H1 (cell line): ENCODE results near the gene FHIT. TPM values are rescaled to one million over a fixed set of nuclear protein-coding genes. Genes with fewer than 3 reads are reported as not detected.

ENCODE experiments used
- CTCF ChIA-PET: fragments of 300-600 bp; sonication (Branson Sonifier 250); formaldehyde crosslinking; loops from one replicate; lab custom pipeline; 2021; ENCODE audit not compliant: partially characterized antibody; lab: Charles Lee
- POLR2A ChIA-PET: fragments of 300-600 bp; sonication (Branson Sonifier 250); formaldehyde crosslinking; loops from one replicate; lab custom pipeline; 2021; ENCODE audit warnings: inconsistent platforms; ENCODE audit not compliant: partially characterized antibody; lab: Charles Lee
- DNase-seq, 2 experiments: peaks; one replicate each; pipeline versions ENCODE4 v3.0.0 to v3.0.0-alpha.2; 2010 to 2022; ENCODE audit warnings: low spot score in 2 of 2, low read depth in 1 of 2, mixed read lengths in 1 of 2
- FAIRE-seq: peaks from 2 replicates; lab custom pipeline; 2011; peaks lifted over from hg19 to GRCh38; lab: Jason Lieb, UNC
- H2AFZ ChIP-seq: 2 replicates; pipeline ENCODE4 v1.8.1; 2012; ENCODE audit warnings: low read length, inconsistent platforms
- H2AK5ac ChIP-seq: 2 replicates; pipeline ENCODE4 v1.6.1; 2013; ENCODE audit warnings: low read depth, low read length
- H2BK120ac ChIP-seq: replicated peaks from 2 replicates; pipeline ENCODE3; 2013; ENCODE audit warnings: low read depth, low read length, inconsistent platforms
- H2BK12ac ChIP-seq: 2 replicates; pipeline ENCODE4 v1.6.1; 2013; ENCODE audit warnings: low read depth, low read length
- H2BK15ac ChIP-seq: 2 replicates; pipeline ENCODE4 v1.6.1; 2013; ENCODE audit warnings: low read length
- H2BK20ac ChIP-seq: 2 replicates; pipeline ENCODE4 v1.6.1; 2013; ENCODE audit warnings: low read length
- H2BK5ac ChIP-seq: 2 replicates; pipeline ENCODE4 v1.6.1; 2013; ENCODE audit warnings: low read depth, low read length
- H3K14ac ChIP-seq: 2 replicates; pipeline ENCODE4 v1.6.1; 2013; ENCODE audit warnings: inconsistent platforms; ENCODE audit not compliant: insufficient read length
- H3K18ac ChIP-seq: 2 replicates; pipeline ENCODE4 v1.6.1; 2013; ENCODE audit warnings: low read length; ENCODE audit errors: extremely low read depth
- H3K23ac ChIP-seq: 2 replicates; pipeline ENCODE4 v1.6.1; 2013; ENCODE audit warnings: inconsistent platforms; ENCODE audit not compliant: insufficient read length
- H3K23me2 ChIP-seq: 2 replicates; pipeline ENCODE4 v1.6.1; 2013; ENCODE audit warnings: low read depth, low read length
- H3K27ac ChIP-seq: 2 replicates; pipeline ENCODE4 v1.6.1; 2011; ENCODE audit warnings: low read depth, low read length, inconsistent platforms
- H3K27me3 ChIP-seq, 4 experiments: replicated peaks in 1 of 4; 1 replicate in 1 of 4; 2 replicates in 3 of 4; pipeline versions ENCODE4 v1.6.1 to v1.8.1; 2011 to 2013; ENCODE audit warnings: low read length in 3 of 4, mild to moderate bottlenecking in 3 of 4, inconsistent platforms in 2 of 4, mixed read lengths in 2 of 4, moderate library complexity in 1 of 4; ENCODE audit not compliant: control insufficient read depth in 3 of 4, insufficient read depth in 3 of 4; ENCODE audit errors: extremely low read depth in 1 of 4
- H3K36me3 ChIP-seq, 4 experiments: 2 replicates each; pipeline versions ENCODE4 v1.6.1 to v1.8.1; 2011 to 2013; ENCODE audit warnings: mild to moderate bottlenecking in 4 of 4, low read length in 3 of 4, moderate library complexity in 2 of 4, control low read depth in 1 of 4, inconsistent platforms in 1 of 4; ENCODE audit not compliant: insufficient read depth in 4 of 4, control insufficient read depth in 2 of 4
- H3K4ac ChIP-seq: replicated peaks from 2 replicates; pipeline ENCODE3; 2013; ENCODE audit warnings: low read length, low read depth, mixed read lengths, inconsistent platforms; ENCODE audit not compliant: insufficient read length
- H3K4me1 ChIP-seq, 4 experiments: replicated peaks in 1 of 4; 1 replicate in 1 of 4; 2 replicates in 3 of 4; pipeline versions ENCODE4 v1.6.1 to v1.8.1; 2011 to 2013; ENCODE audit warnings: low read length in 3 of 4, inconsistent platforms in 2 of 4, mixed read lengths in 1 of 4; ENCODE audit not compliant: insufficient read depth in 4 of 4, control insufficient read depth in 3 of 4
- H3K4me2 ChIP-seq, 2 experiments: 2 replicates each; pipeline versions ENCODE4 v1.6.1 to v1.8.1; 2011 to 2013; ENCODE audit warnings: low read depth in 2 of 2, low read length in 2 of 2, control low read depth in 1 of 2, inconsistent platforms in 1 of 2, mild to moderate bottlenecking in 1 of 2; ENCODE audit not compliant: insufficient read depth in 1 of 2
- H3K4me3 ChIP-seq, 4 experiments: fragments of 200-600, 300-600 bp in 1 of 4; sonication (generic), shearing (Covaris generic), sonication (Bioruptor Twin) in 1 of 4; 2 replicates each; pipeline versions ENCODE4 v1.5.1 to v1.8.1; 2011 to 2016; ENCODE audit warnings: low read length in 4 of 4, low read depth in 3 of 4, control low read depth in 2 of 4, inconsistent platforms in 2 of 4, mild to moderate bottlenecking in 2 of 4, mixed read lengths in 1 of 4, moderate library complexity in 1 of 4; ENCODE audit not compliant: insufficient read depth in 2 of 4; ENCODE audit errors: extremely low read depth in 1 of 4
- H3K56ac ChIP-seq: replicated peaks from 2 replicates; pipeline ENCODE3; 2013; ENCODE audit warnings: low read depth, mild to moderate bottlenecking, mixed read lengths, low read length, inconsistent platforms; ENCODE audit not compliant: insufficient read length
- H3K79me1 ChIP-seq: 2 replicates; pipeline ENCODE4 v1.6.1; 2013; ENCODE audit warnings: low read depth, low read length, control low read depth
- H3K79me2 ChIP-seq, 2 experiments: 2 replicates each; pipeline versions ENCODE4 v1.6.1 to v1.8.1; 2012 to 2013; ENCODE audit warnings: low read length in 2 of 2, mild to moderate bottlenecking in 2 of 2, inconsistent platforms in 1 of 2; ENCODE audit not compliant: insufficient read depth in 2 of 2, control insufficient read depth in 1 of 2
- H3K9ac ChIP-seq, 4 experiments: replicated peaks in 1 of 4; 1 replicate in 1 of 4; 2 replicates in 3 of 4; pipeline versions ENCODE4 v1.6.1 to v1.8.1; 2011 to 2013; ENCODE audit warnings: low read depth in 3 of 4, low read length in 3 of 4, control low read depth in 2 of 4, mild to moderate bottlenecking in 2 of 4, moderate library complexity in 2 of 4, inconsistent platforms in 1 of 4; ENCODE audit errors: extremely low read depth in 1 of 4
- H3K9me3 ChIP-seq, 2 experiments: 2 replicates each; pipeline versions ENCODE4 v1.6.1 to v1.8.1; 2012 to 2013; ENCODE audit warnings: mild to moderate bottlenecking in 2 of 2, moderate library complexity in 2 of 2, control low read depth in 1 of 2, inconsistent platforms in 1 of 2, low read depth in 1 of 2, low read length in 1 of 2, mixed read lengths in 1 of 2; ENCODE audit not compliant: insufficient read depth in 2 of 2
- H4K20me1 ChIP-seq, 2 experiments: replicated peaks in 1 of 2; 2 replicates each; pipeline versions ENCODE3 to v1.8.1; 2011 to 2013; ENCODE audit warnings: inconsistent platforms in 2 of 2, low read length in 2 of 2, mild to moderate bottlenecking in 1 of 2; ENCODE audit not compliant: insufficient read depth in 2 of 2, control insufficient read depth in 1 of 2
- H4K5ac ChIP-seq: 2 replicates; pipeline ENCODE4 v1.6.1; 2013; ENCODE audit warnings: low read length, low read depth, mixed read lengths, inconsistent platforms; ENCODE audit not compliant: insufficient read length
- H4K8ac ChIP-seq: 2 replicates; pipeline ENCODE4 v1.8.0; 2013; ENCODE audit warnings: mild to moderate bottlenecking, moderate library complexity, low read length, inconsistent platforms; ENCODE audit not compliant: insufficient read depth; ENCODE audit errors: extremely low read depth
- H4K91ac ChIP-seq: replicated peaks from 2 replicates; pipeline ENCODE3; 2013; ENCODE audit warnings: low read length, mixed read lengths, inconsistent platforms; ENCODE audit not compliant: insufficient read length
- ATF2 ChIP-seq: IDR thresholded peaks from 2 replicates; pipeline ENCODE4 v1.6.1; 2012; ENCODE audit warnings: low read length, inconsistent platforms
- CBX5 ChIP-seq: fragments of 300-800, 300-1000 bp; sonication (generic); IDR thresholded peaks from 2 replicates; pipeline ENCODE4 v1.7.1; 2016; ENCODE audit warnings: antibody characterized with exemption, low read length, low read depth
- EGR1 ChIP-seq: IDR thresholded peaks from 2 replicates; pipeline ENCODE4 v1.6.1; 2011; ENCODE audit warnings: low read depth, low read length, borderline replicate concordance
- EZH2 ChIP-seq: fragments of 200-600 bp; sonication (generic); IDR thresholded peaks from 2 replicates; pipeline ENCODE4 v1.7.1; 2012; ENCODE audit warnings: low read depth, mild to moderate bottlenecking, moderate library complexity, low read length, inconsistent platforms; ENCODE audit not compliant: severe bottlenecking
- HDAC2 ChIP-seq, 2 experiments: fragments of 300-600 bp in 1 of 2; sonication (generic) in 1 of 2; IDR thresholded peaks; 2 replicates each; pipeline ENCODE4 v1.6.1; 2011 to 2012; ENCODE audit warnings: low read depth in 2 of 2, low read length in 2 of 2, mild to moderate bottlenecking in 2 of 2, moderate library complexity in 2 of 2, borderline replicate concordance in 1 of 2, inconsistent platforms in 1 of 2
- TCF12 ChIP-seq: IDR thresholded peaks from 2 replicates; pipeline ENCODE4 v1.6.1; 2011; ENCODE audit warnings: low read depth, mild to moderate bottlenecking, low read length
- WGBS, 2 experiments: shearing (Covaris generic) in 1 of 2; methylation state at CpG; one replicate each; pipeline versions ENCODE4 v1.1.6 to v1.1.7; 2013 to 2015; ENCODE audit warnings: low lambda C conversion rate in 2 of 2, mixed read lengths in 2 of 2, inconsistent platforms in 1 of 2, low coverage in 1 of 2, missing lambda C conversion rate in 1 of 2; ENCODE audit not compliant: insufficient replicate concordance in 2 of 2, insufficient coverage in 1 of 2, insufficient read length in 1 of 2; ENCODE audit errors: extremely low coverage in 1 of 2, missing lambda C conversion rate in 1 of 2; 5-methylcytosine and 5-hydroxymethylcytosine counted together
- polyA plus RNA-seq, 7 experiments: library from polyadenylated mRNA; depleted of rRNA in 3 of 7; stranded (reverse) in 5 of 7; unstranded in 2 of 7; fragments of >200 nt in 5 of 7; fragments of 200-250 nt in 2 of 7; gene quantifications; 1 replicate in 5 of 7; 2 replicates in 1 of 7; 4 replicates in 1 of 7; pipeline versions ENCODE4 v1.2.1 to v1.2.3, GENCODE V29; 2011 to 2013; ENCODE audit warnings: missing spikeins in 2 of 7, mixed read lengths in 2 of 7
- total RNA-seq: library from RNA; stranded (reverse); fragmentation: NEBNext Ultra II Directional; extraction: Animal tissue kit (Norgen Biotek cat#: 25700); gene quantifications from 2 replicates; pipeline ENCODE4 v1.2.1, GENCODE V29; 2021

The FHIT gene
- total and polyA plus RNA-seq, 2 of the 8 experiments (the other 6 are each of a cell fraction or from before 2014, with no cell fraction given), result 1.2 to 3.2 TPM

GRCh38 chr3:61252836-61253235, 1.6 kb upstream of the FHIT start:
- H2BK12ac ChIP-seq, result no peak overlapping the region
- no peak overlapping the region for H3K14ac ChIP-seq
- no peak overlapping the region for H3K56ac ChIP-seq
- DNase-seq (no peak), FAIRE-seq (no peak)
- H3K27ac ChIP-seq, result no peak overlapping the region
- no peaks in the 10 kb centered on the region for H4K20me1 ChIP-seq
- no peak overlapping the region for H3K4ac ChIP-seq
- H3K79me1 ChIP-seq, result no peaks in the 10 kb centered on the region
- H3K79me2 ChIP-seq, result no peaks in the 10 kb centered on the region
- ChIA-PET CTCF (no interaction called here), POLR2A (no interaction called here)
- no peak overlapping the region for H2BK5ac ChIP-seq
- H2BK120ac ChIP-seq, result no peak overlapping the region
- no peak overlapping the region for H4K8ac ChIP-seq
- H2BK20ac ChIP-seq, result no peak overlapping the region
- H2AFZ ChIP-seq, result no peak overlapping the region
- no peak overlapping the region for H2BK15ac ChIP-seq
- peaks cover 8% of the 10 kb centered on the region for H3K23me2 ChIP-seq
- no peak overlapping the region for H2AK5ac ChIP-seq
- H3K9ac ChIP-seq, result no peak overlapping the region
- H3K36me3 ChIP-seq, result no peaks in the 10 kb centered on the region
- no peak overlapping the region for H3K23ac ChIP-seq
- H4K5ac ChIP-seq, result no peak overlapping the region
- no peak overlapping the region for H4K91ac ChIP-seq
- H3K4me3 ChIP-seq, result no peak overlapping the region
- H3K9me3 ChIP-seq, result no peaks in the 10 kb centered on the region
- no peak overlapping the region for H3K18ac ChIP-seq
- WGBS, 2 experiments, result 94% methylated on average over 2 of the region's 2 CpGs; no CpG with 5 or more reads in 1 of the 2 experiments
- H3K4me1 ChIP-seq, result peaks cover 0 to 16% (median 6%) of the 10 kb centered on the region in 4 experiments; a peak in 6 of 7 replicates
- no peaks in the 10 kb centered on the region for H3K27me3 ChIP-seq
- H3K4me2 ChIP-seq, result no peak overlapping the region; a peak in 1 of 4 replicates
- TF ChIP-seq CBX5, result no peak
- TF ChIP-seq EZH2, result no peak
- no peak for TF ChIP-seq ATF2
- no peak for TF ChIP-seq HDAC2 (IDR thresholded peaks at IDR 0.05; ENCODE audit: borderline replicate concordance in 1 of 2, low read depth in 2 of 2, low read length in 2 of 2)
- no peak for TF ChIP-seq EGR1
- no peak for TF ChIP-seq TCF12
